CD8-positive, alpha-beta memory T cell (primary cell): ENCODE results near the gene ZMYND8. TPM values are rescaled to one million over a fixed set of nuclear protein-coding genes. Genes with fewer than 3 reads are reported as not detected.
A peak's percentile ranks its signal among the peaks of the same experiment; 100 is the strongest.

ENCODE experiments used
- CTCF ChIA-PET: fragments of 350-600 bp; sonication (Branson Sonifier 250); formaldehyde crosslinking; loops from one replicate; lab custom pipeline; 2021; ENCODE audit warnings: antibody characterized with exemption; lab: Charles Lee
- POLR2A ChIA-PET: fragments of 350-600 bp; sonication (Branson Sonifier 250); formaldehyde crosslinking; loops from one replicate; lab custom pipeline; 2021; ENCODE audit warnings: antibody characterized with exemption; lab: Charles Lee
- DNase-seq, 5 donors: peaks; one replicate each; pipeline versions ENCODE4 v3.0.0 to v3.0.0-alpha.2; 2020 to 2022; ENCODE audit warnings: mixed read lengths in 1 of 5
- H3K27ac ChIP-seq: one replicate; pipeline ENCODE4 v1.7.0; 2013; ENCODE audit warnings: low read depth, mild to moderate bottlenecking, low read length, moderate library complexity
- H3K27me3 ChIP-seq: 2 replicates; pipeline ENCODE4 v1.7.0; 2013; ENCODE audit warnings: low read length, mild to moderate bottlenecking; ENCODE audit not compliant: insufficient read depth, poor library complexity, severe bottlenecking
- H3K36me3 ChIP-seq: 2 replicates; pipeline ENCODE4 v1.7.0; 2013; ENCODE audit warnings: mild to moderate bottlenecking, low read length, moderate library complexity; ENCODE audit not compliant: insufficient read depth
- H3K4me1 ChIP-seq: 2 replicates; pipeline ENCODE4 v1.7.0; 2013; ENCODE audit warnings: mild to moderate bottlenecking, low read length, moderate library complexity; ENCODE audit not compliant: insufficient read depth
- H3K4me3 ChIP-seq: 2 replicates; pipeline ENCODE4 v1.7.0; 2013; ENCODE audit warnings: mild to moderate bottlenecking, low read length
- H3K9me3 ChIP-seq: 2 replicates; pipeline ENCODE4 v1.7.0; 2013; ENCODE audit warnings: mild to moderate bottlenecking, low read length
- H3K27ac Mint-ChIP-seq, 8 donors: one replicate each; pipeline ENCODE4 v1.8.0; 2020 to 2021; ENCODE audit warnings: mixed read lengths in 8 of 8, mild to moderate bottlenecking in 6 of 8, inconsistent platforms in 3 of 8, moderate library complexity in 3 of 8
- H3K27me3 Mint-ChIP-seq, 2 donors: one replicate each; pipeline ENCODE4 v1.8.0; 2020 to 2021; ENCODE audit warnings: mixed read lengths in 2 of 2, mild to moderate bottlenecking in 1 of 2, moderate library complexity in 1 of 2
- H3K36me3 Mint-ChIP-seq, 3 donors: one replicate each; pipeline ENCODE4 v1.8.0; 2020 to 2021; ENCODE audit warnings: mixed read lengths in 3 of 3, inconsistent platforms in 1 of 3, mild to moderate bottlenecking in 1 of 3
- H3K4me1 Mint-ChIP-seq, 3 donors: one replicate each; pipeline ENCODE4 v1.8.0; 2020 to 2021; ENCODE audit warnings: mixed read lengths in 3 of 3, inconsistent platforms in 1 of 3, mild to moderate bottlenecking in 1 of 3
- H3K4me3 Mint-ChIP-seq, 7 donors: one replicate each; pipeline ENCODE4 v1.8.0; 2020 to 2021; ENCODE audit warnings: mixed read lengths in 7 of 7, mild to moderate bottlenecking in 6 of 7, moderate library complexity in 4 of 7, inconsistent platforms in 2 of 7
- H3K9me3 Mint-ChIP-seq, 5 donors: one replicate each; pipeline ENCODE4 v1.8.0; 2020 to 2022; ENCODE audit warnings: mixed read lengths in 5 of 5, mild to moderate bottlenecking in 3 of 5, moderate library complexity in 2 of 5, inconsistent platforms in 1 of 5
- polyA plus RNA-seq: library from polyadenylated mRNA; unstranded; fragments of 300-500 nt; fragmentation: Illumina TruSeq; gene quantifications from one replicate; pipeline ENCODE4 v1.2.3, GENCODE V29; 2021
- total RNA-seq, 2 experiments: library from RNA; stranded (reverse); gene quantifications; one replicate each; pipeline ENCODE4 v1.2.3, GENCODE V29; 2021

The ZMYND8 gene
- total and polyA plus RNA-seq, 3 experiments from 2014 or later: 20.9 to 30.7 (median 25.8) TPM

DNA sequence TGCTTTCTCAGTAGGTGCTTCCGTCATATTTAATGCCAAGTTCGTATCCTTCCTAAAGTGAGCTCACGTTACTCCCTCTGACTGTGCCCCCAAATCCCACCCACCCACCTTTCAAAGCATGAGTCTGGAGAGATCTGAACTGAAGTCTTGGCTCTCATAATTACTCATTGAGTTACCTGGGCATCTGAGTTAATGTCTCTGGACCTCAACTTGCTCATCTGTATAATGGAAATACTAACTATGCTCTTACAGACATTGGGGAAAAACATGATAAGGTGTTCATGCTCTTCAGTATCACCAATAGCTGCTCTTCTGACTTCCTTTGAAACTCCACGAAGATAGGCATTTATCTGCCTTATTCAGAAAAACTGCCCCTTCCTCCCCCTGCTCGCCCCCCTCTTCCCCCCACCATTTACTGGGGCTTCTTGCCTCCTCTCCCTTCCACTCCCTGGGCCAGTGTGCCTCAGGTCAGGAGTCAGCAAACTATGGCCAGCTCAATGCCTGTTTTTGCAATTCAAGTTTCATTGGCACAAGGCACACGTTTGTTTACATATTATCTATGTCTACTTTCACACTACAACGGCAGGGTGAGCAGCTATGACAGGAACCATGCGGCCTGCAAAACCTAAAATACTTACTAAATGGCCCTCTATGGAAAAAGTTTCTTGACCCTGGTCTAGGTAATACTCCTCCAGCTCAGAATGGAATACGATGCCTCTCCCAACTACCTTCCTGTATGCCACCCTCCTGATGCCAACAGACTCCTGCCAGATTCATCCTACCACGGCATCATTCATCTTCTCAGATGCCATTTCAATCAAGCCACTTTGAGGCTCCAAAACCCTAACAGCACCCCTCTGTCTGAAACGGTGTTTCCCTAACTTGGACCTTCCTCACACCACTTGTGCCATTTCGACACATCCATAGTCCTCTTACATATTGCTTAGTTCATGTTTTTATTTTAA, 138.7 kb downstream of the ZMYND8 start:
- H3K36me3 Mint-ChIP-seq: peaks cover 0 to 63% (median 29%) of the 10 kb centered on the region in 3 donors
- H3K4me1 Mint-ChIP-seq: peaks cover 0 to 9% (median 6%) of the 10 kb centered on the region in 3 donors
- no peak overlapping the region for H3K4me3 Mint-ChIP-seq
- H3K9me3 ChIP-seq: no peaks in the 10 kb centered on the region
- peaks cover 49% of the 10 kb centered on the region for H3K36me3 ChIP-seq
- no peaks in the 10 kb centered on the region for H3K27me3 ChIP-seq
- H3K4me1 ChIP-seq: no peaks in the 10 kb centered on the region
- no peak for DNase-seq
- peak overlapping the region in 3 of 8 donors; percentile 1 to 82 (median 25) for H3K27ac Mint-ChIP-seq
- no peak overlapping the region for H3K27ac ChIP-seq
- CTCF ChIA-PET: interaction anchor here (0.7 to 1.9 kb wide), 3 partner anchors 12 to 166 kb away, joined by 3 to 9 read pairs (median 4); no protein-coding TSS in a partner anchor
- no peak overlapping the region for H3K4me3 ChIP-seq
- H3K27me3 Mint-ChIP-seq: no peaks in the 10 kb centered on the region
- H3K9me3 Mint-ChIP-seq: no peaks in the 10 kb centered on the region
- POLR2A ChIA-PET: no interaction called here

DNA sequence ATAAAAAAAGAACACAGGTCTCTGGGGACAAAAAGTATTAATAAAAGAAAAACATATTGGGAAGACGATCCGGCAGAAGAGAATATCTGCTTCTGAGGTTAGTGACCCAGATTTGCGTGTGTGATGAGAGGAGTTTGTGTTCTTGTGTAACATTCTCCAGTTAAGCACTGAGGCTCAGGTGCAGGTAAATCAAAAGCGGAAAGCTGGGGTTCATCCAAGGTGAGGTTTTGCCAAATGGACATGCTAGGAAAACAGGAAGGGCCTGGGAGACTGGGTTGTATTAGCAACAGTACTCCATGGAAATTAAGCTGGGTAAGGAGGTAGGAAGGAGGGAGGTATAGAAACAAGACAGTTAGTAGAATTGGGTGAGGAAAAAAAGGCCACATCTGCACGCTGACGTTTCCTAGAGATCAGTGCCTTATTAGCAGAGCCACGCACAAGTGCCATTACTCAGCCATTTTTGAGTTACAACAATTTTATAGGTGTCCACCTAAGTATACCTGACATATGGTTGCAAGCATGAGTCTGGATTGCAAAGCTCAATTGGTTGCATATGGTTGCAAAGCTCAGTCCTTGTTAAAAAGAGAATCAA, 139.6 kb downstream of the ZMYND8 start:
- Mint-ChIP-seq H3K4me3 (no peak overlapping the region), H3K27ac (peak overlapping the region in 2 of 8 donors; percentile 15 to 43), H3K9me3 (no peaks in the 10 kb centered on the region), H3K36me3 (peaks cover 0 to 55% (median 22%) of the 10 kb centered on the region in 3 donors), H3K4me1 (peaks cover 0 to 4% (median 1%) of the 10 kb centered on the region in 3 donors), H3K27me3 (no peaks in the 10 kb centered on the region)
- Histone ChIP-seq H3K4me1 (no peaks in the 10 kb centered on the region), H3K36me3 (peaks cover 54% of the 10 kb centered on the region), H3K9me3 (no peaks in the 10 kb centered on the region), H3K27me3 (no peaks in the 10 kb centered on the region), H3K4me3 (no peak overlapping the region), H3K27ac (no peak overlapping the region)
- DNase-seq: no peak
- POLR2A ChIA-PET: interaction anchor here (0.6 kb wide), 1 partner anchor 140 kb away, joined by 5 read pairs; no protein-coding TSS in a partner anchor
- CTCF ChIA-PET: interaction anchor here (0.7 to 1.3 kb wide), 2 partner anchors 11 to 167 kb away, joined by 3 to 4 read pairs; no protein-coding TSS in a partner anchor

DNA sequence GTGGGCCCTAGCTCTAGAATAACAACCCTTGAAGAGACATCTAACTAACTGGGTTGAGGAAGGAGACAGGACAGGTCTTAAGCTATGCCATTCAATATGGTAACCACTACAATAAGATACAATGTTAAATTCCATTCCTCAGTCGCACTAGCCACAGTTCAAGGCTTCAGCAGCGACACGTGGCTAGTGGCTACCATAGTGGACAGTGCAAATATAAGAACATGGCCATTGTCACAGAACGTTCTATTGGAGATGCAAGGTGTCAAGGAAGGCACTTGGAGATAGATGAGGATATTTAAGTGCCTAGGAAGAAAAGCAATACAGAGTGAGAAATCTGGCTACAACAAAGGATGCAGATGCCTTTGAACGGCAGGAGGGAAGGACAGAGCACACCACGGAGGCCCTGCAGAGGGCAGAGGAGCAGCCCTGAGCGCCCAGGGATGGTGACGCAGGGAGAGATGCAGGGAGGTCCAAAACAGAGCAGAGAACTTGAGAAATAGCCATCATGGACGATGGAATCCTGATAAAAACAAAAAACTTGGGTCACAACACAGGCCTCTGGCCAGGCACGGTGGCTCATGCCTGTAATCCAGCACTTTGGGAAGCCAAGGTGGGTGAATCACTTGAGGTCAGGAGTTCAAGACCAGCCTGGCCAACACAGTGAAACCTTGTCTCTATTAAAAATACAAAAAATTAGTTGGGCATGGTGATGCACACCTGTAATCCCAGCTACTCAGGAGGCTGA, 140.7 kb downstream of the ZMYND8 start:
- Histone ChIP-seq H3K36me3 (peaks cover 59% of the 10 kb centered on the region), H3K4me3 (no peak overlapping the region), H3K27ac (no peak overlapping the region), H3K9me3 (no peaks in the 10 kb centered on the region), H3K4me1 (no peaks in the 10 kb centered on the region), H3K27me3 (no peaks in the 10 kb centered on the region)
- no peak overlapping the region for H3K4me3 Mint-ChIP-seq
- H3K27me3 Mint-ChIP-seq: no peaks in the 10 kb centered on the region
- DNase-seq: no peak
- H3K27ac Mint-ChIP-seq: peak overlapping the region in 6 of 8 donors; percentile 1 to 76 (median 35)
- POLR2A ChIA-PET: no interaction called here
- CTCF ChIA-PET: no interaction called here
- H3K36me3 Mint-ChIP-seq: peaks cover 0 to 46% (median 17%) of the 10 kb centered on the region in 3 donors
- H3K4me1 Mint-ChIP-seq: peaks cover 0 to 4% (median 0%) of the 10 kb centered on the region in 3 donors
- H3K9me3 Mint-ChIP-seq: no peaks in the 10 kb centered on the region

DNA sequence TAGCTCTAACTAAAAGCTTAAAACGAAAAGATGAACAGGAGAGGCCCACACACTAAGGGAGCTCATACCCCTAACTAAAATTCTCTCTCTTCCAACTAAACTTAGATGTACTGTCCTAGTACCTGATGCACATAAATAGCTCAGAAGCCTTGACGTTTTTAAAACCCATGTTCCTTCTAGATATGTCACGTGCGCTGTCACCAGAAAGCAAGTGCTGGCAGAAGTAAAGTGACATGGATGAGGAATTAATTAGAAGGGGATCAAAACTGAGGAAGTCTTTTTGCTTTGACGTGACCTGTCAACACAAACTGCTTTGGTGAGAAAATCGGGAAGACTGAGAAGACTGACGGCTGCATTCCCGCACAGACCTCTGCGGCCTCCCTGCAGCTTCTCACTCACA, 142.5 kb downstream of the ZMYND8 start:
- Histone ChIP-seq H3K4me3 (no peak overlapping the region), H3K27me3 (no peaks in the 10 kb centered on the region), H3K36me3 (peaks cover 57% of the 10 kb centered on the region), H3K9me3 (no peaks in the 10 kb centered on the region), H3K4me1 (no peaks in the 10 kb centered on the region), H3K27ac (no peak overlapping the region)
- CTCF ChIA-PET: interaction anchor here (0.5 to 1.9 kb wide), 4 partner anchors 8 to 18 kb away, joined by 3 to 9 read pairs (median 4); no protein-coding TSS in a partner anchor
- H3K4me1 Mint-ChIP-seq: peaks cover 0 to 3% (median 0%) of the 10 kb centered on the region in 3 donors
- peaks cover 0 to 44% (median 18%) of the 10 kb centered on the region in 3 donors for H3K36me3 Mint-ChIP-seq
- no peaks in the 10 kb centered on the region for H3K9me3 Mint-ChIP-seq
- H3K27ac Mint-ChIP-seq: no peak overlapping the region
- no peak overlapping the region for H3K4me3 Mint-ChIP-seq
- DNase-seq: no peak
- POLR2A ChIA-PET: no interaction called here
- no peaks in the 10 kb centered on the region for H3K27me3 Mint-ChIP-seq

DNA sequence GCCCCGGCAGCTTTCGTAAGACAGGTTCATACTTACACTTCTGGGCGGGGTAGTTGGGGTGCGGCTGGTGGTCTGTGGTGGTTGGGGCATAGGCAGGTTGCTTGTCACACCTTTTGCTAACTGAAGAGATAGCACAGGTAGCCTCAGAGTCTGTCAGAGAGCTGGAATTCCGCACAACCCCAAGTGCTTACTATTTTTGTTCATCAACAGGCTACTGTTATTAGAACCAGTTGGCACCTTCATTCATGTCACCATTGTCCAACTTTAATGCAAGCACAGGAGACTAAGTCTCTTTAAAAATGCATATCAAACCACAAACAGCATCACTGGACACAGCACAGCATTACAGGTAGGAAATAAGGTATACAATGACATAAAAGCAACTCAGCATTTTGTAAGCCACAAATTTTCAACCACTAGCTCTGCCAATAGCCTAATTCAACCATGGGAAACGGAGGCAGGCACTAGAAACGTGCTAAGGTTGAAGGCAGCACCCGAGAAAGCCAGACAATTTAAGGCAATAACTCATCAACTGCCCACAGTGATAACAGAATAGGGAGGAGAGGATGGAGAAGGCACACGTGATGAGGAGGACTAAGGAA, 143.8 kb downstream of the ZMYND8 start:
- no peak for DNase-seq
- Histone ChIP-seq H3K27ac (no peak overlapping the region), H3K27me3 (no peaks in the 10 kb centered on the region), H3K9me3 (no peaks in the 10 kb centered on the region), H3K36me3 (peaks cover 57% of the 10 kb centered on the region), H3K4me1 (no peaks in the 10 kb centered on the region), H3K4me3 (no peak overlapping the region)
- H3K9me3 Mint-ChIP-seq: no peaks in the 10 kb centered on the region
- ChIA-PET POLR2A (no interaction called here), CTCF (interaction anchor here (1.2 to 1.9 kb wide), 3 partner anchors 7 to 16 kb away, joined by 4 to 9 read pairs (median 5); no protein-coding TSS in a partner anchor)
- H3K27me3 Mint-ChIP-seq: no peaks in the 10 kb centered on the region
- H3K27ac Mint-ChIP-seq: no peak overlapping the region
- H3K4me1 Mint-ChIP-seq: peaks cover 0 to 3% (median 0%) of the 10 kb centered on the region in 3 donors
- H3K36me3 Mint-ChIP-seq: peaks cover 0 to 41% (median 10%) of the 10 kb centered on the region in 3 donors
- H3K4me3 Mint-ChIP-seq: no peak overlapping the region

DNA sequence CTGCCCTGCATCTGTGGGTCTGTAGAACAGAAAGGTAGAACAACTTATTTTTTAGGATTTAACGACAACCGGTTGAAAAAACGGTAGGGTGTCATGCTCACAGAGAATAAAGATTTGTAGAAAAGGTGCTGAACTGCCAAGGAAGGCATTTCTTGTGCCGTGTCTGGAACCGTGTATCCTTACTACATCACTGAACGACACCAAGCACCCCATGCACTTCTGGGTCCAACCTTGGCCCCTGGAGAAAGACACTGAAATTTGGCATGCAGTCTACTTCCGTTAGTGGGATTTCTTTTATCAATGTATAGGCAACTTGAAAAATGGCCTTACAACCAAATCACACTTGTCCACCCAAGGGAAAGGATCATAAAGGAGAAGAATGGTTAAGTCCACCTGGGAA, 145.5 kb downstream of the ZMYND8 start:
- H3K27me3 Mint-ChIP-seq: no peaks in the 10 kb centered on the region
- ChIA-PET POLR2A (no interaction called here), CTCF (no interaction called here)
- H3K27ac Mint-ChIP-seq: no peak overlapping the region
- DNase-seq: no peak
- H3K4me3 Mint-ChIP-seq: no peak overlapping the region
- H3K4me1 ChIP-seq: no peaks in the 10 kb centered on the region
- peaks cover 57% of the 10 kb centered on the region for H3K36me3 ChIP-seq
- peaks cover 4 to 33% (median 10%) of the 10 kb centered on the region in 3 donors for H3K36me3 Mint-ChIP-seq
- H3K27ac ChIP-seq: no peak overlapping the region
- no peaks in the 10 kb centered on the region for H3K9me3 ChIP-seq
- H3K9me3 Mint-ChIP-seq: no peaks in the 10 kb centered on the region
- no peak overlapping the region for H3K4me3 ChIP-seq
- H3K27me3 ChIP-seq: no peaks in the 10 kb centered on the region
- H3K4me1 Mint-ChIP-seq: peaks cover 0 to 2% (median under 1%) of the 10 kb centered on the region in 3 donors

DNA sequence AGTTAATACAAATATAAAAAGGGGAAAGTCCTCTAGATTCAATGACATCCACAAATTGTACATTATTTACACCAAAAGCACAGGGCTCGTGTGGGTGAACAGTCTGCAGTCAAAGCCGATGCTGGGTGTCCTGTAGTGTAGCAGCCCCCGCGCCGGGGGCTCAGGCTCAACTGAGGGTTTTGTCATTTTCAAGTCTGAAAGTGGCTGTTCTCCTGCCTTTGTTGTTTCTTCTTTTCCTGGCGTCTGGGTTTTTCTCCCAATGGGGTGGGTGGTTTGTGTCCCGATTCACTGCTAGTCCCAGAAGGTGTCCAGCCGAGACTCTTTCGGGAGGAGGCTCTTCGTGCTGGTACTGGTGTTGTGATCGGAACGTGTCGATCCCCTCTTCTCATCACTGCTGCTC, 146.0 kb downstream of the ZMYND8 start:
- Mint-ChIP-seq H3K27me3 (no peaks in the 10 kb centered on the region), H3K9me3 (no peaks in the 10 kb centered on the region), H3K4me1 (peaks cover 2 to 6% (median 4%) of the 10 kb centered on the region in 3 donors), H3K4me3 (no peak overlapping the region), H3K27ac (no peak overlapping the region), H3K36me3 (peaks cover 4 to 27% (median 6%) of the 10 kb centered on the region in 3 donors)
- ChIA-PET POLR2A (no interaction called here), CTCF (no interaction called here)
- Histone ChIP-seq H3K36me3 (peaks cover 54% of the 10 kb centered on the region), H3K4me1 (no peaks in the 10 kb centered on the region), H3K27ac (no peak overlapping the region), H3K4me3 (no peak overlapping the region), H3K27me3 (no peaks in the 10 kb centered on the region), H3K9me3 (no peaks in the 10 kb centered on the region)
- DNase-seq: no peak
